Adrenal gland (tissue), 5 donors: ENCODE data around the gene SBDS.

ENCODE experiments used
- POLR2A ChIP-seq, 2 donors: fragments of 450-650 bp; IDR thresholded peaks; one replicate each; pipeline ENCODE4 v1.6.1; 2017; ENCODE audit warnings: antibody characterized with exemption in 2 of 2, mild to moderate bottlenecking in 2 of 2, moderate library complexity in 1 of 2
- TF ChIP-seq, protein P1 (sequence below), 6 experiments: fragments of 450-650 bp in 4 of 6; fragments of 200-600 bp in 2 of 6; sonication (generic) in 1 of 6; IDR thresholded peaks; 1 replicate in 5 of 6; 2 replicates in 1 of 6; pipeline versions ENCODE4 v1.5.1 to v1.8.0; 2016 to 2021; ENCODE audit warnings: antibody characterized with exemption in 6 of 6, mild to moderate bottlenecking in 2 of 6, moderate library complexity in 1 of 6
- donor health status: DM: no; HTN: no; CAD: no.

DNA sequence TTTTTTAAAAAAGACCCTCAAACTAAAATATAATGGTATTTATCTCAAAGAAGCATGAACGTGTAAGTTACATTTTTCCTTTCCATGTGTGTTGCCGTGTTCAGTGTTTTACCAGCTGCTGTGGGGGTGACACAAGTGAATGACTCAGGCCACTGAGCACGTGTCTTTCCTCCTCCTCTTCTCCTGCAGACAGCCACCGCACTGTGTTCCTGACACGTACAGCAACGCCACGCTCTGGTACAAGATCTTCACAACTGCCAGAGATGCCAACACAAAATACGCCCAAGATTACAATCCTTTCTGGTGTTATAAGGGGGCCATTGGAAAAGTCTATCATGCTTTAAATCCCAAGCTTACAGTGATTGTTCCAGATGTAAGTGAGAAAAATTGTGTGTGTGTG, 44.6 kb downstream of the SBDS start:
- TF ChIP-seq, protein P1, sequence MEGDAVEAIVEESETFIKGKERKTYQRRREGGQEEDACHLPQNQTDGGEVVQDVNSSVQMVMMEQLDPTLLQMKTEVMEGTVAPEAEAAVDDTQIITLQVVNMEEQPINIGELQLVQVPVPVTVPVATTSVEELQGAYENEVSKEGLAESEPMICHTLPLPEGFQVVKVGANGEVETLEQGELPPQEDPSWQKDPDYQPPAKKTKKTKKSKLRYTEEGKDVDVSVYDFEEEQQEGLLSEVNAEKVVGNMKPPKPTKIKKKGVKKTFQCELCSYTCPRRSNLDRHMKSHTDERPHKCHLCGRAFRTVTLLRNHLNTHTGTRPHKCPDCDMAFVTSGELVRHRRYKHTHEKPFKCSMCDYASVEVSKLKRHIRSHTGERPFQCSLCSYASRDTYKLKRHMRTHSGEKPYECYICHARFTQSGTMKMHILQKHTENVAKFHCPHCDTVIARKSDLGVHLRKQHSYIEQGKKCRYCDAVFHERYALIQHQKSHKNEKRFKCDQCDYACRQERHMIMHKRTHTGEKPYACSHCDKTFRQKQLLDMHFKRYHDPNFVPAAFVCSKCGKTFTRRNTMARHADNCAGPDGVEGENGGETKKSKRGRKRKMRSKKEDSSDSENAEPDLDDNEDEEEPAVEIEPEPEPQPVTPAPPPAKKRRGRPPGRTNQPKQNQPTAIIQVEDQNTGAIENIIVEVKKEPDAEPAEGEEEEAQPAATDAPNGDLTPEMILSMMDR (IDR thresholded peaks at IDR 0.05) = no peak
- no peak for TF ChIP-seq POLR2A (IDR thresholded peaks at IDR 0.05)
